B cell (primary cell): Measurements from ENCODE around the gene KRTAP10-3. TPM values are rescaled to one million over a fixed set of nuclear protein-coding genes. Genes with fewer than 3 reads are reported as not detected.

Source experiments
- ATAC-seq: fragments of 200-7000 bp; cut with Tn5 transposase; one replicate; pipeline ENCODE4 v1.10.0; 2021; ENCODE audit warnings: low read depth, mild to moderate bottlenecking, moderate number of reproducible peaks, moderate library complexity
- CTCF ChIA-PET: fragments of 350-600 bp; sonication (Branson Sonifier 250); formaldehyde crosslinking; loops from one replicate; lab custom pipeline; 2021; ENCODE audit warnings: antibody characterized with exemption, inconsistent platforms; lab: Charles Lee
- POLR2A ChIA-PET: fragments of 350-600 bp; sonication (Branson Sonifier 250); formaldehyde crosslinking; loops from one replicate; lab custom pipeline; 2021; ENCODE audit warnings: antibody characterized with exemption; lab: Charles Lee
- DNase-seq: peaks from one replicate; pipeline ENCODE4 v3.0.0; 2013
- H2AFZ ChIP-seq: 2 replicates; pipeline ENCODE4 v1.6.1; 2012; ENCODE audit warnings: mild to moderate bottlenecking, low read depth, low read length; ENCODE audit not compliant: insufficient read depth, poor library complexity, severe bottlenecking
- H3K27ac ChIP-seq, 2 donors: 1 replicate in 1 of 2; 2 replicates in 1 of 2; pipeline ENCODE4 v1.5.1; 2012 to 2013; ENCODE audit warnings: low read length in 2 of 2, mild to moderate bottlenecking in 2 of 2, moderate library complexity in 1 of 2
- H3K27me3 ChIP-seq, 4 experiments: fragments of 200-600 bp in 1 of 4; sonication (generic) in 1 of 4; replicated peaks in 1 of 4; 1 replicate in 2 of 4; 2 replicates in 2 of 4; pipeline versions ENCODE4 v1.6.1 to v1.7.0; 2013 to 2016; ENCODE audit warnings: low read length in 3 of 4, mild to moderate bottlenecking in 2 of 4, mixed read lengths in 1 of 4, moderate library complexity in 1 of 4; ENCODE audit not compliant: insufficient read depth in 4 of 4, control insufficient read depth in 3 of 4; ENCODE audit errors: control extremely low read depth in 1 of 4
- H3K36me3 ChIP-seq, 2 experiments: replicated peaks in 1 of 2; 1 replicate in 1 of 2; 2 replicates in 1 of 2; pipeline versions ENCODE4 v1.6.1 to v1.7.1; 2013; ENCODE audit warnings: low read length in 1 of 2; ENCODE audit not compliant: insufficient read depth in 2 of 2, control insufficient read depth in 1 of 2; ENCODE audit errors: control extremely low read depth in 1 of 2, extremely low read depth in 1 of 2
- H3K4me1 ChIP-seq, 2 donors: fragments of 200-600 bp in 1 of 2; sonication (generic) in 1 of 2; 1 replicate in 1 of 2; 2 replicates in 1 of 2; pipeline versions ENCODE4 v1.5.1 to v1.6.1; 2013 to 2017; ENCODE audit warnings: low read length in 2 of 2; ENCODE audit not compliant: control insufficient read depth in 2 of 2, insufficient read depth in 2 of 2
- H3K4me2 ChIP-seq: replicated peaks from 2 replicates; pipeline ENCODE3; 2012; ENCODE audit warnings: mild to moderate bottlenecking, low read depth, low read length; ENCODE audit not compliant: poor library complexity, severe bottlenecking
- H3K4me3 ChIP-seq, 5 experiments: fragments of 200-600 bp in 1 of 5; sonication (generic) in 1 of 5; 1 replicate in 3 of 5; 2 replicates in 2 of 5; pipeline versions ENCODE4 v1.5.1 to v1.7.0; 2011 to 2016; ENCODE audit warnings: low read length in 4 of 5, mild to moderate bottlenecking in 4 of 5, low read depth in 2 of 5, control low read depth in 1 of 5, moderate library complexity in 1 of 5; ENCODE audit not compliant: insufficient read depth in 1 of 5; ENCODE audit errors: control extremely low read depth in 1 of 5, extremely low read depth in 1 of 5
- H3K79me2 ChIP-seq: fragments of 200-600 bp; sonication (generic); one replicate; pipeline ENCODE4 v1.6.0; 2016; ENCODE audit warnings: low read length; ENCODE audit not compliant: control insufficient read depth, insufficient read depth
- H3K9ac ChIP-seq: fragments of 200-600 bp; sonication (generic); 2 replicates; pipeline ENCODE4 v1.6.1; 2017; ENCODE audit warnings: mild to moderate bottlenecking, low read length, moderate library complexity
- H3K9me3 ChIP-seq, 3 donors: one replicate each; pipeline versions ENCODE4 v1.6.1 to v1.7.1; 2013; ENCODE audit warnings: low read length in 2 of 3; ENCODE audit not compliant: control insufficient read depth in 2 of 3, insufficient read depth in 1 of 3; ENCODE audit errors: control extremely low read depth in 1 of 3
- H4K20me1 ChIP-seq: 2 replicates; pipeline ENCODE4 v1.6.0; 2012; ENCODE audit warnings: mild to moderate bottlenecking, low read length; ENCODE audit not compliant: insufficient read depth, control insufficient read depth, poor library complexity, severe bottlenecking
- H3K27ac Mint-ChIP-seq: one replicate; pipeline ENCODE4 v1.8.0; 2021; ENCODE audit warnings: mixed read lengths
- H3K27me3 Mint-ChIP-seq: one replicate; pipeline ENCODE4 v1.8.0; 2021; ENCODE audit warnings: mixed read lengths
- H3K4me1 Mint-ChIP-seq: one replicate; pipeline ENCODE4 v1.8.0; 2021; ENCODE audit warnings: mixed read lengths
- H3K4me3 Mint-ChIP-seq: one replicate; pipeline ENCODE4 v1.8.0; 2021; ENCODE audit warnings: mixed read lengths
- H3K9me3 Mint-ChIP-seq: one replicate; pipeline ENCODE4 v1.8.0; 2022; ENCODE audit warnings: mixed read lengths; ENCODE audit not compliant: insufficient read depth
- CTCF ChIP-seq: fragments of 200-600 bp; IDR thresholded peaks from one replicate; pipeline ENCODE4 v1.8.0; 2022; ENCODE audit warnings: antibody characterized with exemption, mild to moderate bottlenecking
- EZH2 ChIP-seq: IDR thresholded peaks from 2 replicates; pipeline ENCODE4 v1.6.1; 2012; ENCODE audit warnings: borderline replicate concordance, low read depth, mild to moderate bottlenecking, moderate library complexity, low read length; ENCODE audit not compliant: insufficient read depth, poor library complexity, severe bottlenecking
- WGBS: methylation state at CpG from one replicate; pipeline ENCODE4 v1.1.5; 2013; ENCODE audit warnings: missing lambda C conversion rate; ENCODE audit not compliant: insufficient coverage; 5-methylcytosine and 5-hydroxymethylcytosine counted together
- intact Hi-C: fragments of 100-400 bp; cut with micrococcal nuclease; formaldehyde crosslinking; loops from one replicate; pipeline ENCODE4 v1.10.0; 2022
- polyA plus RNA-seq: library from polyadenylated mRNA; depleted of rRNA; stranded (reverse); fragments of >200 nt; gene quantifications from 2 replicates; pipeline ENCODE4 v1.2.3, GENCODE V29; 2012
- total RNA-seq, 2 donors: library from RNA; stranded (reverse); fragments of 120-200 nt in 1 of 2; gene quantifications; 1 replicate in 1 of 2; 2 replicates in 1 of 2; pipeline versions ENCODE4 v1.2.3 to v1.2.4, GENCODE V29; 2013 to 2022

KRTAP10-3 gene
- total and polyA plus RNA-seq, 2 donors (not counting 1 experiment from before 2014, with no cell fraction given) = 0.40 TPM; not detected in 1

GRCh38 chr21:44579833-44580144 lies 21.2 kb upstream of the KRTAP10-3 start:
- no peak overlapping the region for H3K9ac ChIP-seq
- peaks cover 3 to 56% (median 28%) of the 10 kb centered on the region in 3 donors for H3K9me3 ChIP-seq
- no peaks in the 10 kb centered on the region for H3K4me1 Mint-ChIP-seq
- no peak overlapping the region for H3K27ac ChIP-seq
- no peak overlapping the region for H3K4me2 ChIP-seq
- H3K4me3 Mint-ChIP-seq = no peak overlapping the region
- DNase-seq (no peak), ATAC-seq (no peak)
- H3K27ac Mint-ChIP-seq = no peak overlapping the region
- 85% methylated on average over 7 of the region's 7 CpGs for WGBS
- no peaks in the 10 kb centered on the region for H3K4me1 ChIP-seq
- H3K36me3 ChIP-seq = no peaks in the 10 kb centered on the region
- no peak overlapping the region for H2AFZ ChIP-seq
- no peak for TF ChIP-seq CTCF
- TF ChIP-seq EZH2 = no peak
- H3K9me3 Mint-ChIP-seq = peaks cover 6% of the 10 kb centered on the region
- POLR2A ChIA-PET = no interaction called here
- intact Hi-C loops = no loop called here
- no peaks in the 10 kb centered on the region for H4K20me1 ChIP-seq
- H3K79me2 ChIP-seq = no peaks in the 10 kb centered on the region
- peaks cover 0 to 6% (median 2%) of the 10 kb centered on the region in 4 experiments for H3K27me3 ChIP-seq
- peaks cover 30% of the 10 kb centered on the region for H3K27me3 Mint-ChIP-seq
- CTCF ChIA-PET = no interaction called here
- no peak overlapping the region for H3K4me3 ChIP-seq

GRCh38 chr21:44579056-44579832 lies 20.6 kb upstream of the KRTAP10-3 start:
- H3K4me1 ChIP-seq = no peaks in the 10 kb centered on the region
- peaks cover 6% of the 10 kb centered on the region for H3K9me3 Mint-ChIP-seq
- H2AFZ ChIP-seq = no peak overlapping the region
- peaks cover 29% of the 10 kb centered on the region for H3K27me3 Mint-ChIP-seq
- no peak overlapping the region for H3K4me3 ChIP-seq
- H3K79me2 ChIP-seq = no peaks in the 10 kb centered on the region
- H3K27me3 ChIP-seq = peaks cover 0 to 4% (median 2%) of the 10 kb centered on the region in 4 experiments
- no peak overlapping the region for H3K27ac ChIP-seq
- H3K9ac ChIP-seq = no peak overlapping the region
- H3K9me3 ChIP-seq = peaks cover 3 to 56% (median 28%) of the 10 kb centered on the region in 3 donors
- DNase-seq (no peak), ATAC-seq (no peak)
- ChIA-PET CTCF (no interaction called here), POLR2A (no interaction called here)
- H4K20me1 ChIP-seq = no peaks in the 10 kb centered on the region
- no peak overlapping the region for H3K4me2 ChIP-seq
- H3K4me3 Mint-ChIP-seq = no peak overlapping the region
- TF ChIP-seq EZH2 = no peak
- TF ChIP-seq CTCF = no peak
- H3K27ac Mint-ChIP-seq = no peak overlapping the region
- no peaks in the 10 kb centered on the region for H3K36me3 ChIP-seq
- 82% methylated on average over 22 of the region's 22 CpGs for WGBS
- intact Hi-C loops = no loop called here
- no peaks in the 10 kb centered on the region for H3K4me1 Mint-ChIP-seq
